HepG2 (cell line): Measurements from ENCODE around the gene PLEKHH1. TPM values are rescaled to one million over a fixed set of nuclear protein-coding genes. Genes with fewer than 3 reads are reported as not detected.

Experiments
- ATAC-seq: fragments of 200-7000 bp; cut with Tn5 transposase; 3 replicates; pipeline ENCODE4 v1.9.1; 2020; ENCODE audit warnings: mild to moderate bottlenecking, moderate library complexity
- BruUV-seq: library from RNA; stranded (reverse); fragments of 400-500 nt; replicated peaks from 2 replicates; lab custom pipeline; 2021; lab: Mats Ljungman, UMichigan
- CTCF ChIA-PET: fragments of 300-600 bp; formaldehyde crosslinking; extraction: SDS; loops from one replicate; lab custom pipeline; 2021; ENCODE audit warnings: low total read pairs, inconsistent platforms, low intra/inter-chr PET ratio; lab: Yijun Ruan, JAX
- POLR2A ChIA-PET: fragments of 350-600 bp; sonication (Branson Sonifier 250); formaldehyde crosslinking; loops from one replicate; lab custom pipeline; 2020; ENCODE audit warnings: antibody characterized with exemption, inconsistent platforms; lab: Yijun Ruan, JAX
- DNase-seq: peaks from one replicate; pipeline ENCODE4 v3.0.0-alpha.2; 2015; ENCODE audit warnings: low spot score
- FAIRE-seq: peaks from 3 replicates; lab custom pipeline; 2011; peaks lifted over from hg19 to GRCh38; lab: Jason Lieb, UNC
- H2AFZ ChIP-seq: one replicate; pipeline ENCODE4 v1.6.1; 2011; ENCODE audit warnings: low read length, inconsistent platforms
- H3K27ac ChIP-seq: fragments of 300-600 bp; 3 replicates; pipeline ENCODE4 v1.8.0; 2011; ENCODE audit warnings: mixed run types, mild to moderate bottlenecking, mixed read lengths, low read length, inconsistent platforms; ENCODE audit not compliant: insufficient read depth; ENCODE audit errors: extremely low read length
- H3K27me3 ChIP-seq, 2 experiments: fragments of 200-600 bp in 1 of 2; 2 replicates in 1 of 2; 3 replicates in 1 of 2; pipeline versions ENCODE4 v1.6.0 to v1.8.0; 2011; ENCODE audit warnings: low read length in 2 of 2, mild to moderate bottlenecking in 2 of 2, moderate library complexity in 2 of 2, inconsistent platforms in 1 of 2; ENCODE audit not compliant: insufficient read depth in 2 of 2, control insufficient read depth in 1 of 2
- H3K36me3 ChIP-seq, 2 experiments: fragments of 200-600 bp in 1 of 2; replicated peaks in 1 of 2; 2 replicates in 1 of 2; 3 replicates in 1 of 2; pipeline versions ENCODE4 v1.5.1 to v1.8.0; 2011; ENCODE audit warnings: low read length in 2 of 2, inconsistent platforms in 1 of 2; ENCODE audit not compliant: insufficient read depth in 2 of 2, control insufficient read depth in 1 of 2
- H3K4me1 ChIP-seq: 2 replicates; pipeline ENCODE4 v1.5.1; 2012; ENCODE audit warnings: low read length, inconsistent platforms; ENCODE audit not compliant: insufficient read depth
- H3K4me2 ChIP-seq: 2 replicates; pipeline ENCODE4 v1.6.0; 2011; ENCODE audit warnings: low read depth, low read length, inconsistent platforms
- H3K4me3 ChIP-seq, 3 experiments: fragments of 200-600 bp in 1 of 3; sonication (generic), shearing (Covaris generic) in 1 of 3; replicated peaks in 1 of 3; 2 replicates each; pipeline ENCODE4 v1.5.1; 2011 to 2016; ENCODE audit warnings: low read length in 3 of 3, inconsistent platforms in 2 of 3, low read depth in 2 of 3, mild to moderate bottlenecking in 2 of 3, control low read depth in 1 of 3, mixed read lengths in 1 of 3; ENCODE audit not compliant: insufficient read depth in 1 of 3
- H3K79me2 ChIP-seq: one replicate; pipeline ENCODE4 v1.6.1; 2011; ENCODE audit warnings: low read length, inconsistent platforms; ENCODE audit not compliant: insufficient read depth
- H3K9ac ChIP-seq: 2 replicates; pipeline ENCODE4 v1.6.0; 2011; ENCODE audit warnings: mild to moderate bottlenecking, low read depth, low read length, inconsistent platforms; ENCODE audit not compliant: insufficient read depth
- H3K9me3 ChIP-seq: 2 replicates; pipeline ENCODE4 v1.5.1; 2012; ENCODE audit warnings: mild to moderate bottlenecking, low read length
- H4K20me1 ChIP-seq: 2 replicates; pipeline ENCODE4 v1.6.0; 2011; ENCODE audit warnings: inconsistent platforms, mild to moderate bottlenecking, low read length, moderate library complexity; ENCODE audit not compliant: insufficient read depth
- KDM5A ChIP-seq: fragments of 200-600 bp; sonication (generic); IDR thresholded peaks from 2 replicates; pipeline ENCODE4 v1.7.0; 2018; ENCODE audit warnings: antibody characterized with exemption, mild to moderate bottlenecking, low read length, borderline replicate concordance
- MEIS1 ChIP-seq: sonication (generic); formaldehyde crosslinking; IDR thresholded peaks from 2 replicates; pipeline ENCODE4 v1.9.0; 2021; ENCODE audit warnings: mild to moderate bottlenecking, missing genetic modification reagents, moderate library complexity, borderline replicate concordance
- MYC ChIP-seq: sonication (generic); formaldehyde crosslinking; IDR thresholded peaks from 2 replicates; pipeline ENCODE4 v1.9.0; 2021; ENCODE audit warnings: missing genetic modification reagents, borderline replicate concordance
- NCOR1 ChIP-seq: fragments of 200-600 bp; sonication (generic); IDR thresholded peaks from 2 replicates; pipeline ENCODE4 v1.7.0; 2017; ENCODE audit warnings: antibody characterized with exemption, low read length, borderline replicate concordance
- PTBP1 ChIP-seq: fragments of 200-400 bp; formaldehyde crosslinking; IDR thresholded peaks from 2 replicates; pipeline ENCODE4 v1.6.1; 2018; ENCODE audit warnings: low read length, low read depth; ENCODE audit not compliant: poor library complexity, severe bottlenecking
- TRIM24 ChIP-seq: sonication (generic); formaldehyde crosslinking; IDR thresholded peaks from 2 replicates; pipeline ENCODE4 v1.8.0; 2022; ENCODE audit warnings: mild to moderate bottlenecking, missing genetic modification reagents
- ZBTB1 ChIP-seq: sonication (generic); formaldehyde crosslinking; IDR thresholded peaks from 2 replicates; pipeline ENCODE4 v1.4.0; 2020; ENCODE audit warnings: missing genetic modification reagents, borderline replicate concordance
- ZNF225 ChIP-seq: sonication (generic); formaldehyde crosslinking; IDR thresholded peaks from 2 replicates; pipeline ENCODE4 v1.4.0; 2020; ENCODE audit warnings: mild to moderate bottlenecking, missing genetic modification reagents
- ZNF337 ChIP-seq: sonication (generic); formaldehyde crosslinking; IDR thresholded peaks from 2 replicates; pipeline ENCODE4 v1.5.1; 2020; ENCODE audit warnings: missing genetic modification reagents, low read depth, mild to moderate bottlenecking, borderline replicate concordance
- ZNF589 ChIP-seq: sonication (generic); formaldehyde crosslinking; conservative IDR thresholded peaks from 2 replicates; pipeline ENCODE4 v1.8.0; 2022; ENCODE audit warnings: mild to moderate bottlenecking, moderate library complexity, missing genetic modification reagents
- ZNF619 ChIP-seq: sonication (generic); formaldehyde crosslinking; IDR thresholded peaks from 2 replicates; pipeline ENCODE4 v1.4.0; 2020; ENCODE audit warnings: mild to moderate bottlenecking, missing genetic modification reagents
- WGBS: methylation state at CpG from one replicate; pipeline ENCODE4 v1.1.6; 2017; ENCODE audit warnings: low lambda C conversion rate; 5-methylcytosine and 5-hydroxymethylcytosine counted together
- in situ Hi-C: cut with HindIII; loops from 2 replicates; pipeline ENCODE4 v1.10.0; 2017; ENCODE audit warnings: low pct_unique_long_range_greater_than_20kb; ENCODE audit not compliant: extremely low pct_ligation_motif_present
- intact Hi-C: fragments of 100-400 bp; cut with micrococcal nuclease; formaldehyde crosslinking; loops from one replicate; pipeline ENCODE4 v1.10.0; 2022; ENCODE audit not compliant: unreplicated experiment
- polyA plus RNA-seq, 8 experiments: library from polyadenylated mRNA; depleted of rRNA in 3 of 8; stranded (reverse) in 7 of 8; unstranded in 1 of 8; fragments of >200 nt; fragmentation: Illumina TruSeq in 4 of 8; extraction: Trizol in 4 of 8; gene quantifications; 2 replicates each; pipeline versions ENCODE4 v1.2.1 to v1.2.3, GENCODE V29; 2011 to 2016; ENCODE audit warnings: low read depth in 4 of 8, missing spikeins in 1 of 8, mixed read lengths in 1 of 8; ENCODE audit not compliant: insufficient read depth in 1 of 8
- total RNA-seq, 5 experiments: library from RNA; depleted of rRNA; stranded (reverse); fragments of >200 nt; fragmentation: Illumina TruSeq; extraction: Trizol; gene quantifications; 2 replicates each; pipeline ENCODE4 v1.2.3, GENCODE V29; 2016; ENCODE audit warnings: low read depth in 1 of 5
- TF ChIP-seq, protein P1 (sequence below): IDR thresholded peaks from 2 replicates; pipeline ENCODE4 v1.6.1; 2018; ENCODE audit warnings: missing genetic modification reagents
- TF ChIP-seq, protein P2 (sequence below): sonication (generic); formaldehyde crosslinking; conservative IDR thresholded peaks from 2 replicates; pipeline ENCODE4 v1.5.0; 2020; ENCODE audit warnings: missing genetic modification reagents

Gene PLEKHH1
- total and polyA plus RNA-seq, 2 of the 13 experiments (the other 11 are each of a cell fraction or from before 2014, with no cell fraction given): 8.6 to 15.8 TPM

DNA sequence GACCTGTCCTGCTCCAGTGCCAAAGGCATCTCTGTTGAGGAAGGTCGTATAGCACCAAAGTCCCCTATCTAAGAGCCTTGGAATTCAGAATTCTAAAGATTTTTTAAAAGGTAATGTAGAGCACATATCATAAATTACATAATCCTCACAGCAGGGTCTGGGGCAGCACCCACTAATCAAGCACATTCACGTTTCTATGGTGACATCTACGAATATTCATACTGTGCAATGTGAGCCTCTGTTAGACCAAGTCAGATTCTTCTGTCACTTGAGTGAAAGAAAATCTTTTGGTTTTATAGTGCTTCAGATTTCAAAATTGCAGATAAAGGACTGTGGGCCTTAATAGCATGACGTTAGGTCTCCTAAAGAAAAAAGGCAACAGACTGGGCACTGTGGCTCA is 31.4 kb upstream of the PLEKHH1 start (continued):
- TF ChIP-seq, protein P1, sequence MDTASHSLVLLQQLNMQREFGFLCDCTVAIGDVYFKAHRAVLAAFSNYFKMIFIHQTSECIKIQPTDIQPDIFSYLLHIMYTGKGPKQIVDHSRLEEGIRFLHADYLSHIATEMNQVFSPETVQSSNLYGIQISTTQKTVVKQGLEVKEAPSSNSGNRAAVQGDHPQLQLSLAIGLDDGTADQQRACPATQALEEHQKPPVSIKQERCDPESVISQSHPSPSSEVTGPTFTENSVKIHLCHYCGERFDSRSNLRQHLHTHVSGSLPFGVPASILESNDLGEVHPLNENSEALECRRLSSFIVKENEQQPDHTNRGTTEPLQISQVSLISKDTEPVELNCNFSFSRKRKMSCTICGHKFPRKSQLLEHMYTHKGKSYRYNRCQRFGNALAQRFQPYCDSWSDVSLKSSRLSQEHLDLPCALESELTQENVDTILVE: no peak
- no peak for TF ChIP-seq MEIS1 (CRISPR knock-in tag)
- no peak for TF ChIP-seq ZNF337 (CRISPR knock-in tag)
- no peak for TF ChIP-seq KDM5A
- TF ChIP-seq, protein P2, sequence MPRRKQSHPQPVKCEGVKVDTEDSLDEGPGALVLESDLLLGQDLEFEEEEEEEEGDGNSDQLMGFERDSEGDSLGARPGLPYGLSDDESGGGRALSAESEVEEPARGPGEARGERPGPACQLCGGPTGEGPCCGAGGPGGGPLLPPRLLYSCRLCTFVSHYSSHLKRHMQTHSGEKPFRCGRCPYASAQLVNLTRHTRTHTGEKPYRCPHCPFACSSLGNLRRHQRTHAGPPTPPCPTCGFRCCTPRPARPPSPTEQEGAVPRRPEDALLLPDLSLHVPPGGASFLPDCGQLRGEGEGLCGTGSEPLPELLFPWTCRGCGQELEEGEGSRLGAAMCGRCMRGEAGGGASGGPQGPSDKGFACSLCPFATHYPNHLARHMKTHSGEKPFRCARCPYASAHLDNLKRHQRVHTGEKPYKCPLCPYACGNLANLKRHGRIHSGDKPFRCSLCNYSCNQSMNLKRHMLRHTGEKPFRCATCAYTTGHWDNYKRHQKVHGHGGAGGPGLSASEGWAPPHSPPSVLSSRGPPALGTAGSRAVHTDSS (CRISPR knock-in tag): no peak
- no peak for TF ChIP-seq PTBP1
- no peak for TF ChIP-seq MYC
- no peak for TF ChIP-seq ZNF589 (CRISPR knock-in tag)
- no peak for TF ChIP-seq NCOR1

DNA sequence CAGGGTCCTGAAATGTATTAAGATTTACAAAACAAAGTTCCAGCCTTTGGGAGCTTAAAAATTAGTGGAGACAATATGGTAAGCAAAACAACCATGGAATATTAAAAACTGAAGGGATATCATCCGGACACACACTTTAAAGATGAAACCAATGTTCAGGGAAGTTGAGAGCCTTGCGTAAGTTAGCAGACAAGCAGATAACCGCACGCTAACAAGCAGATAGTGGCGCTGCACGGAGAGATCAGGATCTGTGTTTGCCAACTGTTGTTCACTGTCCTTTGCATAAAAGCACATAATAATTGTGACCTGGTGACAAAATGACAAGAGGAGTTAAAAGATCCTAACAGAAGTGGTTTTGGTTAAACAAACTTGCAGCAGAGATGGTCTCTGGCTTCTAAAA is 30.2 kb upstream of the PLEKHH1 start:
- H3K27ac ChIP-seq: no peak overlapping the region
- H3K4me3 ChIP-seq: no peak overlapping the region
- FAIRE-seq: no peak
- H4K20me1 ChIP-seq: no peaks in the 10 kb centered on the region
- H3K36me3 ChIP-seq: no peaks in the 10 kb centered on the region
- H3K27me3 ChIP-seq: peaks cover 2 to 11% of the 10 kb centered on the region in 2 experiments; a peak in 2 of 5 replicates
- BruUV-seq: no TSS peak
- H3K4me2 ChIP-seq: no peak overlapping the region
- POLR2A ChIA-PET: no interaction called here
- CTCF ChIA-PET: no interaction called here
- 36% methylated on average over 6 of the region's 6 CpGs for WGBS
- in situ Hi-C loops (no loop called here), intact Hi-C loops (no loop called here)
- no peak overlapping the region for H2AFZ ChIP-seq
- no peaks in the 10 kb centered on the region for H3K4me1 ChIP-seq
- no peak for TF ChIP-seq TRIM24
- TF ChIP-seq ZNF619 (CRISPR knock-in tag): no peak
- TF ChIP-seq ZBTB1 (CRISPR knock-in tag): no peak
- TF ChIP-seq ZNF225 (CRISPR knock-in tag): no peak
- no peak for ATAC-seq
- H3K9ac ChIP-seq: no peak overlapping the region
- no peaks in the 10 kb centered on the region for H3K79me2 ChIP-seq
- H3K9me3 ChIP-seq: no peaks in the 10 kb centered on the region
- no peak for DNase-seq
